LNCAP (cell line): ENCODE results near the gene HMCN2.

Source experiments
- TF ChIP-seq, protein P1 (sequence below): fragments of 450-650 bp; IDR thresholded peaks from 2 replicates; pipeline ENCODE4 v1.5.1; 2017; ENCODE audit warnings: mild to moderate bottlenecking

Gene HMCN2

DNA sequence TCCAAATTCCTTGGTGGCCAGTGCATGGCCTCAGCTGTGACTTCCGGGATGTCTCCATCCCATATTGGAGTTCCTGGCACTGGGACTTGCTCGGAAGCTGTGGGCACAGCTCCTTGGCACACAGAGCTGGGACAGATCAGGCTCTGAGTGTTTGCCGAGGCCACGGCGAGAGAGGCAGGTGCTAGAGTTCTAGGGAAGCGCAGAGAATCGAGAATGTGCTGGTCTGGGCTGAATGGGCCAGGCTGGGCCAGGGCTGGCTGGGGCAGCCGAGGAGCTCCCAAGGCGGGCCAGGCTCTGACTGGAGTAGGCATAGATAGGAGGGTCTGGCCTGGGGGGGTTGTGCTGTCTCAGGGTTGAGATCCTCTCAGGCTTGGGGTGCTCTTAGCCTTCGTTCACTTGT, 45.4 kb downstream of the HMCN2 start:
- TF ChIP-seq, protein P1, sequence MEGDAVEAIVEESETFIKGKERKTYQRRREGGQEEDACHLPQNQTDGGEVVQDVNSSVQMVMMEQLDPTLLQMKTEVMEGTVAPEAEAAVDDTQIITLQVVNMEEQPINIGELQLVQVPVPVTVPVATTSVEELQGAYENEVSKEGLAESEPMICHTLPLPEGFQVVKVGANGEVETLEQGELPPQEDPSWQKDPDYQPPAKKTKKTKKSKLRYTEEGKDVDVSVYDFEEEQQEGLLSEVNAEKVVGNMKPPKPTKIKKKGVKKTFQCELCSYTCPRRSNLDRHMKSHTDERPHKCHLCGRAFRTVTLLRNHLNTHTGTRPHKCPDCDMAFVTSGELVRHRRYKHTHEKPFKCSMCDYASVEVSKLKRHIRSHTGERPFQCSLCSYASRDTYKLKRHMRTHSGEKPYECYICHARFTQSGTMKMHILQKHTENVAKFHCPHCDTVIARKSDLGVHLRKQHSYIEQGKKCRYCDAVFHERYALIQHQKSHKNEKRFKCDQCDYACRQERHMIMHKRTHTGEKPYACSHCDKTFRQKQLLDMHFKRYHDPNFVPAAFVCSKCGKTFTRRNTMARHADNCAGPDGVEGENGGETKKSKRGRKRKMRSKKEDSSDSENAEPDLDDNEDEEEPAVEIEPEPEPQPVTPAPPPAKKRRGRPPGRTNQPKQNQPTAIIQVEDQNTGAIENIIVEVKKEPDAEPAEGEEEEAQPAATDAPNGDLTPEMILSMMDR, result no peak

DNA sequence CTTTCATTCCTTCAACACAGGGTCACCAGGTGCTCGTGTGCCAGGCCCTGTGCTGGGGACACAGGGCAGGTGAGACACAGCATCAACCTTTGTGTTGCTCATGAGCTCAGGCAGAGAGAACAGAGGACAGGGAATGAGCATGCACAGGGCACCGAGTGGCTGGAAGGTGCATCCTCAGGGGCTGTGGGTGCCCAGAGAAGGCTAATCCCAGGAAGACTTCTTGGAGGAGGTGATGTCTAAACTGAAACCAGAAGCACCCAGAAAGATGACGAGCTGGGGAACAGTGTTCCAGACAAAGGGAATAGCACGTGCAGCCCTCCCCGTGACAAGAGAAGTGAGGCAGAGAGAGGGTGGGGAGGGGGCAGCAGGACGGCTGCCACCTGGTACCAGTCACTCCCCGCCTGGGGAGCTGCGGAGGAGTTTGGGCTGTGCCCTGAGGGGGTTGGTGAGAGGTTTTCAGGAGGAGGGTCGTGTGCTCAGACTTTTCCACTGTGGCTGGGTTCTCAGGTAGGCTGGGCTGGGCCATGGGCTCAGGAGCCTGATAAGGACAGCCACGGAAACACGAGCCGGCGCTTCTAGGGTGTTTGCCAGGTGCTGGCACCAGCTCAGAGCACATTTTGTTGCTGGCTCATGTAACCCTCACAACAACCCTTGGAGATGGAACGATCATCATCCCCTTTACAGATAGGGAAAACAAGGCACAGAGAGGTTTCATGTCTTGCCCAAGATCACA, 46.0 kb downstream of the HMCN2 start:
- TF ChIP-seq, protein P1, result no peak

DNA sequence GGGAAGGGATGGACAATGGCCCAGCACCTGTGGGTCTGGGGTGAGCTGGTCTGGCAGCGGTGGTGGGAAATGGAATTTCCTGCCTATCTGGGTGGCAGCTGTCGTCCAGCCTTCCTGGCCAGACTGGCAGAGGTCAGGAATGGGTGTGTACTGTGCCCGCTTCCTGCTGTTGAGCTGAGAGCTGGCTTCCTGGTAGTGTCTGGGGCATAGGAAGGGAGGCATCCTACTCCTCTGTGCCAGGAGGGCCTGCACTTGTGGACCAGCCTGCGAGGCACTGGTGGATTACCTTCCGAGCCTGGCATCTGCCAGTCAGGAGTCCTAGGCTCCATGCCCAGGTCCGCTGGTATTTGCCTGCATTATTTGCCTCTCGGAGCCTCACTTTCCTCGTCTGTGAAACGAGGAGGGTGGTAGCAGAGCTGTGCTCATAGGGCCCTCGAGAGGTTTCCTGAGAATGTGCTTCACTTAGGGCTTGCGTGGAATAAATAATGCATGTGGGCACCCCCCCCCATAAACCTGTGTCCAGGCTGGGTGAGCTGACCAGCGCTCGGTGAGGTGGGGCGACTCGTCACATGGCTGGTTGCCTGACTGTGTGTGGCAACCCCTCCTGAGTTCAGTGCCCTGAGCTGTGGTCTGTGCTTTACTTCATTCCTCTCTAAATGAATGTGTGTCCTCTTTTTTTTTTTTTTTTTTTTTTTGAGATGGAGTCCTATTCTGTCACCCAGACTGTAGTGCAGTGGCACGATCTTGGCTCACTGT, 47.7 kb downstream of the HMCN2 start:
- TF ChIP-seq, protein P1, result no peak

DNA sequence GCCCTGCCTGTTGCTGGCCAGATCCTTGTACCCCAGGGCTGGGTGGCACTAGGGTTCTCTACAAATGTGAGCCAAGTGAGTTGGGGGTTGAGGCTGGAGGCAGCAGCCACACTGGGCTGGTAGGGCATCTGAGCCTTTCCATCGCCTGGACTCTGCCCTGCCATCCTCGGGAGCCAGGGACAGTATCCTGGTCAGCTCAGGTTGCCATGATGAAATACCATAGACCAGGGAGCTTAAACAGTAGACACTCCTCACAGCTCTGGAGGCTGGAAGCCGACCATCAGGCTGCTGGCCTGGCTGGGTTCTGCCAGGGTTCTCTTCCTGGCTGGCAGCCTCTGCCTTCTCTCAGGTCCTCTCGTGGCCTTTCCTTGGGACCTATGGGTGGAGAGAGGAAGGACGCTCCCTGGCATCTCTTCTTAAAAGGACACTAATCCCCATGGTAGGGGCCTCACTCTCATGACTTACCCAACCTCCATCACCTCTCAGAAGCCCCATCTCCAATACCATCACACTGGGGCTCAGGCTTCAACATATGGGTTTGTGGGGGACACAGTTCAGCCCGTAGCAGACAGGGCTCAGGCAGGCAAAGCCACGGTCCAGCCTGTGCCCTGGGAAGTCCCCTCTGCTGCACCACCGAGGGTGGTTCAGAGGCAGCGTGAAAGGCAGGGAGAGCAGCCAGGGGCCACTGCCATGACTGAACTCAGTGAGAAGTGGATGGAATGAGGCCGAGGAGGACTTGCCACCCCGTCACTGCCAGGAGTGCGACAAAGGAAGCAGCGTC, 50.1 kb downstream of the HMCN2 start:
- TF ChIP-seq, protein P1, result no peak

DNA sequence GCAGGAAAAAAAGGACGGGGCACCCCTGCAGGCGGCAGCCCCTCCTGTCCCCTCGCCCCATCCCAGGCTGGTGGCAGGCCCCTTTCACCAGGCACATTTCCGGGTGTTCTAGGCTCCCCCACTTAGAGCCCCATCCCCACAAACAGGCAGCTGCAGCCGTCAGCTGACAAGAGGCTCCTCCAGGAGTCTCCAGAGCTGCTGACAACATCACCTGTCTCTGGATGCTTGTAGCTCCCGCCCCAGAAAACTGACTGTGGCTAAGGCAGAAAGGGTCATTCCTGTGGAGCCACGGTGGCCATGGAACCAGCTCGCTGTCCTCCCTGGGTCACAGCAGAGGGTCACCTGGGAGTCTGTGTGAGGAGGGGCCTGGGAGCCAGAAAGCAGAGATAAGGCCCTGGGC, 50.9 kb downstream of the HMCN2 start:
- TF ChIP-seq, protein P1, result no peak

DNA sequence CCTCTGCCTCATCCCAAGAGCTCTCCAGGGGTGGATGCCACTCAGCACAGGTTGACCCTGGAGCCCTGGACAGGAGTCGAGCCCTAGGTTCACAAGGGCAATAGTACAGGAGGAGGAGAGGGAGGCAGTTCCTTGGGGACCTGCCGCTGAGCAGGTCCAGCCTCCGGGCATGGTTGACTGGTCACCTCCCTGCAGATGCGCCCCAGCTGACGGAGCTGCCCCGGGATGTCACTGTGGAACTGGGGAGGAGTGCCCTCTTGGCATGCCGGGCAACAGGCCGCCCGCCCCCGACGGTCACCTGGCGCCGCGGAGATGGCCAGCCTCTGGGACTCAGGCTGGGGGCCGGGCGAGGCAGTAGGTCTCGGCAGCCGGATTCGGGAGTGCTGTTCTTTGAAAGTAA, 53.7 kb downstream of the HMCN2 start:
- TF ChIP-seq, protein P1, result no peak

DNA sequence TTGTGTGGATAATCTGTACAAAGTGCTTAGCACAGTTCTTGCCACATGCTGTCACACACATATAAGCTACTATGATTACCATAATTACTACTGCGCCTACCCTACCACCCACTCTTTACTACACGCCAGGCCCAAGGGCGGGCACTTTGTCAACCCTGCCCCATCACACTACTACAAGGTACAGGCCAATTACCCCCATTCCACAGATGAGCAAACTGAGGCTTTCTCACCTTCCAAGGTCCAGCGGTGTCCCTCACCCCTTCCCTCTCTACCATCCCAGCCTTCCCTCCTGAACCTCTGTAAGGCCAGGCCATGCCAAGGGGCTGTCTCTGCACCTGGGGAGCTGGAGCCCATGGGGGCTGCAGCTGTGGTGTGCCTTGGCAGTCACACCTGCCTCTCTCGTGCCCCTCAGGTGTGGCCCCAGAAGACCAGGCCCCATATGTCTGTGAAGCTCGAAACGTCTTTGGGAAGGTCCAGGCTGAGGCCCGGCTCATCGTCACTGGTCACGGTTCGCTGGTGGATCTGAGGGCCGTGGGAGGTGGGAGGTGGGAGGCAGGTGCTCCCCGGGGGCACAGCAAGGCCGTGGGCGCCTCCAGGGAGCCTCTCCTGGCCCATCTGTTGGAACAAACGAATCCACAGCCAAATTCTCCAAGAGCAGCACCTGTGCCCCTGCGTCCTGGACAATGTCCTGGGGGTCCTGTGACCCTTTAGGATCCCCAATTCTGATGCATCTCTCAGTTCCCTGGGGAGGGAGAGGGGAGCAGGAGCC, 54.6 kb downstream of the HMCN2 start:
- TF ChIP-seq, protein P1, result no peak
